Fibroblast of lung (primary cell): ENCODE data around the gene NUDT4B.
"Not testable (repeated sequence)": the region's sequence is repeated elsewhere in the genome, so short reads cannot be mapped to it uniquely, and the experiment has no call there.

Experiments used
- CTCF ChIP-seq, 2 donors: IDR thresholded peaks in 1 of 2; conservative IDR thresholded peaks in 1 of 2; 1 replicate in 1 of 2; 2 replicates in 1 of 2; pipeline ENCODE4 v1.5.1; 2011 to 2012; ENCODE audit warnings: low read length in 2 of 2, control low read depth in 1 of 2, inconsistent platforms in 1 of 2, low read depth in 1 of 2, mild to moderate bottlenecking in 1 of 2
- EZH2 ChIP-seq: IDR thresholded peaks from 2 replicates; pipeline ENCODE4 v1.5.1; 2012; ENCODE audit warnings: low read length, control low read depth, mild to moderate bottlenecking; ENCODE audit errors: missing control alignments

GRCh38 chr1:148743200-148743599 is 5.4 kb upstream of the NUDT4B start:
- not testable (repeated sequence) for TF ChIP-seq CTCF (conservative IDR thresholded peaks at IDR 0.05 in 1 of 2, IDR thresholded peaks at IDR 0.05 in 1 of 2; ENCODE audit: low read depth in 1 of 2, low read length in 2 of 2); EZH2
